Skeletal muscle satellite cell (primary cell): Measurements from ENCODE around the gene OCLN. TPM values are rescaled to one million over a fixed set of nuclear protein-coding genes. Genes with fewer than 3 reads are reported as not detected.
"Not testable (repeated sequence)": the region's sequence is repeated elsewhere in the genome, so short reads cannot be mapped to it uniquely, and the experiment has no call there.

Experiments used
- H3K27me3 ChIP-seq: 2 replicates; pipeline ENCODE4 v1.7.0; 2013; ENCODE audit warnings: low read length; ENCODE audit not compliant: control insufficient read depth, insufficient read depth
- H3K36me3 ChIP-seq: 2 replicates; pipeline ENCODE4 v1.7.0; 2013; ENCODE audit warnings: mild to moderate bottlenecking, control low read depth, low read length; ENCODE audit not compliant: insufficient read depth
- H3K4me1 ChIP-seq: 2 replicates; pipeline ENCODE4 v1.7.0; 2013; ENCODE audit warnings: low read length; ENCODE audit not compliant: control insufficient read depth, insufficient read depth
- H3K4me2 ChIP-seq: 2 replicates; pipeline ENCODE4 v1.7.0; 2013; ENCODE audit warnings: mild to moderate bottlenecking, low read length
- H3K4me3 ChIP-seq: 2 replicates; pipeline ENCODE4 v1.7.0; 2013; ENCODE audit warnings: low read length
- H3K9ac ChIP-seq: 2 replicates; pipeline ENCODE4 v1.7.0; 2013; ENCODE audit warnings: mild to moderate bottlenecking, low read depth, low read length, moderate library complexity
- H3K9me3 ChIP-seq: replicated peaks from 2 replicates; pipeline ENCODE4 v1.7.0; 2013; ENCODE audit warnings: mild to moderate bottlenecking, control low read depth, low read length
- small RNA-seq: library from RNA; depleted of rRNA; stranded (forward); fragments of <200 nt; gene quantifications from one replicate; pipeline ENCODE3, GENCODE V24; 2012

OCLN gene

DNA sequence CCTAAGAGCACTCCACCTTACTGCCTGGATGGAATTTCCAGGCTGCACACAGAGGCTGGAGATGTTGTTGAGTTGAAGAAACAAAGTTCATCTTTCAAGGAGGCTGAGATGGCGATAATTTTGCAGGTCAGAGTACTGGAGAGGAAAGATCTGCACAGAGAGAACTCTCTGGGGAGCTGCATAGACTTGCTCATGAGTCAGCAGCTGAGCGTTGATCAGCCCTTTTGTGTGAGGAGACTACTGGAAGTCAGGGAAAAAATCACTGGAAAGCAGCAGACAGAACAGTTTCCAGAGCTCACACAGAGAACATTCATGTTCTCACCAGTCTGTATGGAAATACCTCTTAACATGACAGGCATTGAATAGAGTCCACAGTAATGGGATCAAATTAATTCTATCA lies 90.8 kb downstream of the OCLN start:
- not testable (repeated sequence) for H3K9me3 ChIP-seq, H3K36me3 ChIP-seq, H3K4me2 ChIP-seq, H3K9ac ChIP-seq, H3K4me3 ChIP-seq, H3K4me1 ChIP-seq, H3K27me3 ChIP-seq

- not testable (repeated sequence) for H3K27me3 ChIP-seq, H3K9ac ChIP-seq, H3K36me3 ChIP-seq, H3K4me1 ChIP-seq, H3K9me3 ChIP-seq, H3K4me3 ChIP-seq, H3K4me2 ChIP-seq
These were observed 103.7 kb downstream of the OCLN start for GRCh38 chr5:69596114-69596840.

- not testable (repeated sequence) for H3K4me3 ChIP-seq, H3K27me3 ChIP-seq, H3K4me1 ChIP-seq, H3K9ac ChIP-seq, H3K4me2 ChIP-seq, H3K9me3 ChIP-seq, H3K36me3 ChIP-seq
These were observed 109.4 kb downstream of the OCLN start for GRCh38 chr5:69601947-69602346.

- H3K9me3 ChIP-seq, H3K4me1 ChIP-seq, H3K4me3 ChIP-seq, H3K36me3 ChIP-seq, H3K9ac ChIP-seq, H3K4me2 ChIP-seq, H3K27me3 ChIP-seq: not testable (repeated sequence)
These were observed 114.2 kb downstream of the OCLN start for GRCh38 chr5:69606839-69607238.

Small RNAs within 50 kb of the gene (small RNA-seq; reads per million reads assigned to genes)
- gene RN7SL616P: not detected
- gene RNU6-724P: not detected
- gene RPS27P14: not detected
